Measurements from ENCODE around the gene SPP1. TPM values are rescaled to one million over a fixed set of nuclear protein-coding genes. Genes with fewer than 3 reads are reported as not detected.
A peak's percentile ranks its signal among the peaks of the same experiment; 100 is the strongest.
"Not testable (repeated sequence)": the region's sequence is repeated elsewhere in the genome, so short reads cannot be mapped to it uniquely, and the experiment has no call there.

SPP1 gene
- polyA plus RNA-seq, 3 donors, result 16.3 to 23.4 (median 17.1) TPM

GRCh38 chr4:88009871-88010270, 34.4 kb downstream of the SPP1 start:
- WGBS, 3 donors, result 66 to 78% (median 73%) methylated on average over 5 of the region's 5 CpGs
- H3K27ac ChIP-seq (ENCODE audit: low read depth, low read length), result no peak overlapping the region

- 27 to 91% (median 46%) methylated on average over 2 of the region's 2 CpGs for WGBS, 3 donors
These were observed 35.5 kb downstream of the SPP1 start for GRCh38 chr4:88010966-88011365.

GRCh38 chr4:88012647-88013046, 37.1 kb downstream of the SPP1 start:
- 54 to 74% (median 71%) methylated on average over 3 of the region's 3 CpGs for WGBS, 3 donors
- H3K27ac ChIP-seq (ENCODE audit: low read depth, low read length), result no peak overlapping the region

More at GRCh38 chr4:88010966-88011365, 35.5 kb downstream of the SPP1 start:
- no peak overlapping the region for H3K27ac ChIP-seq (ENCODE audit: low read depth, low read length)

- 92 to 95% (median 94%) methylated on average over 3 of the region's 3 CpGs for WGBS, 3 donors
- no peak overlapping the region for H3K27ac ChIP-seq (ENCODE audit: low read depth, low read length)
These were observed 38.9 kb downstream of the SPP1 start for GRCh38 chr4:88014386-88014905.

GRCh38 chr4:88015659-88016295, 40.3 kb downstream of the SPP1 start:
- no peak overlapping the region for H3K27ac ChIP-seq (ENCODE audit: low read depth, low read length)
- 74 to 97% (median 94%) methylated on average over 10 of the region's 10 CpGs for WGBS, 3 donors

- WGBS, 3 donors, result 70 to 76% (median 70%) methylated on average over 7 of the region's 7 CpGs
- H3K27ac ChIP-seq (ENCODE audit: low read depth, low read length), result no peak overlapping the region
These were observed 42.2 kb downstream of the SPP1 start for GRCh38 chr4:88017516-88018297.

GRCh38 chr4:88018466-88018865, 43.0 kb downstream of the SPP1 start:
- 51 to 80% (median 57%) methylated on average over 5 of the region's 5 CpGs for WGBS, 3 donors
- H3K27ac ChIP-seq (ENCODE audit: low read depth, low read length), result peak overlapping the region; percentile 21

GRCh38 chr4:88021824-88022223, 46.3 kb downstream of the SPP1 start:
- no peak overlapping the region for H3K27ac ChIP-seq (ENCODE audit: low read depth, low read length)

GRCh38 chr4:88022289-88022688, 46.8 kb downstream of the SPP1 start:
- H3K27ac ChIP-seq (ENCODE audit: low read depth, low read length), result no peak overlapping the region

- not testable (repeated sequence) for H3K27ac ChIP-seq (ENCODE audit: low read depth, low read length)
- WGBS, 3 donors, result 94 to 98% (median 97%) methylated on average over 6 of the region's 6 CpGs
These were observed 50.6 kb downstream of the SPP1 start for GRCh38 chr4:88025868-88026661.

GRCh38 chr4:88027611-88028608, 52.4 kb downstream of the SPP1 start:
- 42 to 64% (median 43%) methylated on average over 4 of the region's 4 CpGs for WGBS, 3 donors
- H3K27ac ChIP-seq (ENCODE audit: low read depth, low read length), result no peak overlapping the region

GRCh38 chr4:88028946-88029345, 53.4 kb downstream of the SPP1 start:
- H3K27ac ChIP-seq (ENCODE audit: low read depth, low read length), result no peak overlapping the region
- WGBS, 3 donors, result 58 to 80% (median 64%) methylated on average over 3 of the region's 3 CpGs

- H3K27ac ChIP-seq (ENCODE audit: low read depth, low read length), result no peak overlapping the region
- WGBS, 3 donors, result 71 to 89% (median 84%) methylated on average over 3 of the region's 3 CpGs
These were observed 54.0 kb downstream of the SPP1 start for GRCh38 chr4:88029556-88029955.

GRCh38 chr4:88030565-88031310, 55.2 kb downstream of the SPP1 start:
- H3K27ac ChIP-seq (ENCODE audit: low read depth, low read length), result no peak overlapping the region
- WGBS, 3 donors, result 78 to 83% (median 81%) methylated on average over 12 of the region's 12 CpGs
